HG02798 (cell line): Measurements from ENCODE around the gene UBE2B.
"Not testable (repeated sequence)": the region's sequence is repeated elsewhere in the genome, so short reads cannot be mapped to it uniquely, and the experiment has no call there.

Source experiments
- ATAC-seq: cut with Tn5 transposase; IDR thresholded peaks from one replicate; pipeline ENCODE4 v1.9.1; 2021; ENCODE audit warnings: mild to moderate bottlenecking; ENCODE audit not compliant: unreplicated experiment, poor library complexity

UBE2B gene

DNA sequence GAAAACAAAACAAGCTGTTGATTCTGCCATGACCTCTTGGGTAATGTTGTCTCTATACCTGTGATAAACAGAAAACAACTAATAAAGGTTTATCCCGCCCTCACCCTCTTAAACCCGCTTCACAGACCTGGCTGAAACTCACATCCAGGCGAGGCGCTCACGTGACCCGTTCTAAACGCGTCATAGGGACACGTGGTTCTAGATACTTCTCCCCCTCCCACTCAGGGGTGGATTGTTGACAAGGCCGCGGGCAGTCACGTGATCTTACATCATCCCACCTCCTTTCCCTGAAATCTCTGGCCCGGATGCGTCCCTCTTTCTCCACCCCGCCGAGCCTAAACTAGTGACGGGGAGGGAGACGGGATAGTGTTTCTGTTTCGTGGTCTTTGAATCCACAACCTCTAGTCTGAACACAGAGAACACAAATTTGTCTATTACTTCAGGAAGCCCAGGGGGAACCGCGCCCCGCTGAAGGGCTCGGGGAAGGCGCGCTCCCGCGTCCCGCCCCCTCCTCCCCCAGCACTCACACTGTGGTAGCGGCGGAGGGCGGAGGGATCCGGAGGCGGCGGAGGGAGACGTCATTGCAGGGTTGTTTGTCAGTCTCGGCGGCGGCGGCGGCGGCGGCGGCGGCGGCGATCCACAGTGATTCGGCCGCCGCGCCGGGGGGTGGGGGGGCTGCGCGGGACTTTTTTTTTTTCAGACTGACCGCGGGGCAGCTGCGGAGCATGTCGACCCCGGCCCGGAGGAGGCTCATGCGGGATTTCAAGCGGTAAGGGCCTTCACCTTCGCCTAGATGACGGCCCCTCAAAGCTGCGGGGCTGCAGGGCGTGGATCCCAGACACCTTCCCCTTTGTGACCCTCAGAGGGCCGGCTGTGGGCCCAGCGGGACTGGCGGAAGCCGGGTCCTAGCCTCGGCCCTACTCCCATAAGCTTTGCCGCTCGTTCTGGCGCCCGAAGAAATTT, at the start of gene UBE2B:
Gene UBE2B, plus strand, starts transcription at position 699 of the 963 bp plus-strand sequence. Its CDS starts 27 bp downstream, at position 726.
- ATAC-seq: peak; percentile 82

DNA sequence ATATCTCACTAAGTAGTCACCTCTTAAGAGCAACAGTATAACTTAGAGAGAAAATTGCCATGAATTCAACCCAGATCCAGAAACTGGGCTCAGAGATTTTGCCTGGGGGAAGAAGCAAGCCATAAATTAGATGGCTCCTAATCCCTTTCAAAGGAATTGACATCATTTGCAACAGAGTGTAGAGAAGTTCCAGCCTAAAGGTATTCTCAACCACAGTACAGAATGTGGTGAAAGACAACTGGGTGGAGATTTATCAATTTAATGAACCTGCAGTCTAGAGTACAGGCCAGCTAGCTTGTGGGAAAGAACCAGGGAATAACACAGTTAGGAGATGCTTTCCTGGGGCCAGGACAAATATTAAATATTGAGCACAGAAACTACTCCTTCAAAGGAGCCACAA, 44.0 kb upstream of the UBE2B start:
- ATAC-seq: no peak

- no peak for ATAC-seq
These were observed 42.8 kb upstream of the UBE2B start for GRCh38 chr5:134328619-134329018.

DNA sequence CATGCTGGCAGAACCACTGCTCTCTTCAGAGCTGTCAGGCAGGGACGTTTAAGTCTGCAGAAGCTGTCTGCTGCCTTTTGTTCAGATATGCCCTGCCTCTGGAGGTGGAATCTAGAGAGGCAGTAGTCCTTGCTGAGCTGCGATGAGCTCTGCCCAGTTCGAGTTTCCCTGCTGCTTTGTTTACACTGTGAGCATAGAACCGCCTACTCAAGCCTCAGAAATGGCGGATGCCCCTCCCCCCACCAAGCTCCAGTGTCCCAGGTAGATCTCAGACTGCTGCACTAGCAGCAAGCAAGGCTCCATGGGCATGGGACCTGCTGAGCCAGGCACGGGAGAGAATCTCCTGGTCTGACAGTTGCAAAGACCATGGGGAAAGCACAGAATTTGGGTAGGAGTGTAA, 34.5 kb upstream of the UBE2B start:
- ATAC-seq: not testable (repeated sequence)

DNA sequence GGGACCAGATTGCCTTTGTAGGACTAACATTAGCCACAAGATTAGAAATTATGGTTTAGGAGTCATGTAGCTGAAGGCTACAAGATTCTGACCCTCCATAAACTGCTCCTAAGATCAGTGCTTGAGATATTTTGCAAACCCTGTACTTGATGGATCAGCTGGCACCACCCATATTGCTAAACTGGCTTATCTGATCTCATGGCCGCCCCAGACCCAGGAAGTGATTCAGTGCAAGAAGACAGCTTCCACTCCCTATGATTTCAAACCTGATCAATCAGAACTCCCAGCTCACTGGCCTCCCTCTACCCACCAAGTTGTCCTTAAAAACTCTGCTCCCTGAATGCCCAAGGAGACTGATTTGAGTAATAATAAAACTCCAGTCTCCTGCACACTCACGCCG, 27.9 kb upstream of the UBE2B start:
- not testable (repeated sequence) for ATAC-seq

GRCh38 chr5:134345476-134345875, 25.9 kb upstream of the UBE2B start:
- ATAC-seq: not testable (repeated sequence)

DNA sequence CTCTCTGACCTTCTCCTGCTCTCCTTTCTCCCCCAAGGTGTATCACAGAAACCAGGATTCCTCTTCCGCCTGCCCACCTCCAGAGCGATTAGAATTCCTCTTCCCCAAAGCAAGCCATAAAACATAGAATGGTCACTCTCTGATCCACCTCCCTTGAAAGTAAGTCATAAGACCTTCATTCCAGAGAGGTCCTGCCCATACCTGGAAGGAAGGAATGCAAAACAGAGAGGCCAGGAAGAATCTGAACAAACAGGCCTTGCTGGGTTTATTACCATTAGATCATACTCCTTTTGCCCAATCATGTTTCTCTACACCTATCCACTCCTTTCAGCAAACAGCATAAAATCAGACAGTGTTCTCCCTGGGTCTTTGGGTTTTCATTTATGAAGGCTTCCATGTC, 25.4 kb upstream of the UBE2B start:
- no peak for ATAC-seq

GRCh38 chr5:134349463-134349862, 21.9 kb upstream of the UBE2B start:
- no peak for ATAC-seq

- no peak for ATAC-seq
These were observed 15.7 kb upstream of the UBE2B start for GRCh38 chr5:134355681-134356080.

DNA sequence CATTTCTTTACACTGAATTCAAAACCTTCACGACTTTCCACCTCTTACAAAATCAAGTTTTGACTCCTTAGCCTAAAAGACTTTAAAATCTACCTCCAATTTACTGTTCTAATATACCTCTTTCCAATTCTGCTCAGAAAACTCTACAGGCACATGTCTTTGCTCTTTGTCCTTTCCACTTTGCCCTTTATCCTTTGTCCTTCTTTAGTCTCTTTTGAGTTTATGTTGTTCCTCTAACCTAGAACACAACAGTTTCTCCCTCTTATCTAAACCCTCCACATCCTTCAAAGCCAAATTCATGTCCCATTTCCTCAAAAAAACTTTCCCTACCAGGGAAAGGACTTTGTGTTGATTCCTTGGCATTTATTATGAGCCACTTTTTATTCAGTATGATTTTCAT, 5.8 kb upstream of the UBE2B start:
- no peak for ATAC-seq

GRCh38 chr5:134370311-134370870, 978 bp upstream of the UBE2B start:
- peak; percentile 7 for ATAC-seq

- ATAC-seq: no peak
These were observed 518 bp downstream of the UBE2B start for GRCh38 chr5:134371834-134372340.

DNA sequence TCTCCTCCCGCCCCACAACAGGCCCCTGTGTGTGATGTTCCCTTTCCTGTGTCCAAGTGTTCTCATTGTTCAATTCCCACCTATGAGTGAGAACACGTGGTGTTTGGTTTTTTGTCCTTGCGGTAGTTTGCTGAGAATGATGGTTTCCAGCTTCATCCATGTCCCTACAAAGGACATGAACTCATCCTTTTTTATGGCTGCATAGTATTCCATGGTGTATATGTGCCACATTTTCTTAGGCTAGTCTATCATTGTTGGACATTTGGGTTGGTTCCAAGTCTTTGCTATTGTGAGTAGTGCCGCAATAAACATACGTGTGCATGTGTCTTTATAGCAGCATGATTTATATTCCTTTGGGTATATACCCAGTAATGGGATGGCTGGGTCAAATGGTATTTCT, 2.3 kb downstream of the UBE2B start:
- ATAC-seq: not testable (repeated sequence)

DNA sequence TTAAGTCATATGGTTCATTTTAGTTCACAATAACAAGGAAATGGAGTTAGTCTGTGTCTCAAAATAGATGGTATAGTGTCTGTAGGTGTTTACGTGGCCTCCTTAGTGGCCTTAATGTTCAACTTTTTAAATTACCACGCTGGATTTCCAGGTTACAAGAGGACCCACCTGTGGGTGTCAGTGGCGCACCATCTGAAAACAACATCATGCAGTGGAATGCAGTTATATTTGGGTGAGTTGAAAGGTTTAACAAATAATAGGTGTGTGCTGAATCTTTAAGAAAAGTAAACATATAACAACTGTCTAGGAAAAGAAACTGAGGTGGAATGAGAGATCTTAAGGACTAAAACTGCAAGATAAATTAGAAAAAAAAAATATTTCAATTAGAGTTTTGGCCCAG, 2.9 kb downstream of the UBE2B start:
- ATAC-seq: no peak

- no peak for ATAC-seq
These were observed 9.0 kb downstream of the UBE2B start for GRCh38 chr5:134380346-134380745.

DNA sequence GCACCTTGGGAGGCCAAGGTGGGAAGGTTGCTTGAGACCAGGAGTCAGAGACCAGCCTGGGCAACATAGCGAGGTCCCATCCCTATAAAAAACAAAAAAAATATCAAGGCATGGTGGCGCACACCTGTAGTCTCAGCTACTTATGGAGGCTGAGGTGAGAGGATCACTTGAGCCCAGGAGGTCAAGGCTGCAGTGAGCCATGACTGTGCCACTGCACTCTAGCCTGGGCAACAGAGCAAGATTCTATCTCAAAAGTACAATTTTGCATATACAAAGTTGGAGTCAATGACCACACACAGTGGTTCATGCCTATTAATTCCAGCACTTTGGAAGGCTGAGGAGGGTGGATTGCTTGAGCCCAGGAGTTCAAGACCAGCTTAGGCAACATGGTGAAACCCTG, 10.8 kb downstream of the UBE2B start:
- ATAC-seq: not testable (repeated sequence)

- no peak for ATAC-seq
These were observed 12.8 kb downstream of the UBE2B start for GRCh38 chr5:134383980-134384697.

DNA sequence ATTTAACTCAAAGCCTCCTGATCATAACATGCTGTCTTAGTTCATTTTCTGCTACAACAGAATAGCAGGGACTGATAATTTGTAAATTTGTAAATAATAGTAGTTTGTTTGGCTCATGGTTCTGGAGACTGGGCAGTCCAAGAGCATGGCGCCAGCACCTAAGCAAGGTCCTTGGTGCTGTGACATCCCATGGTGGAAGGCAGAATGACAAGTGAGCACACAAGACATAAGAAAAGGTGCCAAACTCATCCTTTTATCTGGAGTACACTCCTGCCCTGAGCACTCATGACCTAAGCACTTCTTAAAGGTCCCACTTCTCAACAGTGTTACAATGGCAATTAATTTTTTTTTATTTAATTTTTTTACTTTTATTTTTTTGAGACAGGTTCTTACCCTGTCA, 16.1 kb downstream of the UBE2B start:
- no peak for ATAC-seq

DNA sequence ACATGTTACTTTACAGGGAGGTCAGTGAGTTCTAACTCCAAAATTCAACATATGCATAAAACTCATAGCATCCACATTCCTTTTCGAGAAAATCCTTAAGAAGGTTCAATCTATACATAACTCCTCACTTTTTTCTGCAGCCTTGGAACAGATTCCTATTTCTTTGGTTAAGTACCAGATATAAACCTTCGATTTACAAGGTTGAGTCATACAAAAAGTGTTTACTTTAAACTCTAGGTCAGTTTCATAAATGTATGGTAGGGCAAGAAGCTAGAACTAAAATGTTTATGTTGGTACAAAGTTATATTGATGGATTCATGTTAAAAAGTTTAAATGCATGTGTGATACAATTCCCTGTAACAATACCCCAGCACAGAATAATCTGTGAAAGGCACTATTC, 20.9 kb downstream of the UBE2B start:
- no peak for ATAC-seq

GRCh38 chr5:134394932-134395331, 23.6 kb downstream of the UBE2B start:
- no peak for ATAC-seq

DNA sequence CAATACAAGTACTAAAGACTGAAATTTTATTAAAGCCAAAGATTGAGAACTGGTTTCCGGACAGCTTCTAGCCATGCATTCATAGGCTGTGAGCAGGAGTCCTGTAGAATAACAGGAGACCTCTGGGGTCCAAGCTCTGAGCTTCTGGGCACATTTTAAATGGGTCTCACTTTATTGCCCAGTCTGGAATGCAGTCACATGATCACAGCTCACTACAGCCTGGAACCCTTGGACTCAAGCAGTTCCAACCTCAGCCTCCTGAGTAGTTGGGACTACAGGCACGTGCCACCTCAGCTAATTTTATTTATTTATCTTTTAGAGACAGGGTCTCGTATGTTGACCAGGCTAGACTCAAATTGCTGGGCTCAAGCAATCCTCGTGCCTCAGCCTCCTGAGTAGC, 24.9 kb downstream of the UBE2B start:
- ATAC-seq: no peak
